ENCODE measurements around the gene TEX29. TPM values are rescaled to one million over a fixed set of nuclear protein-coding genes. Genes with fewer than 3 reads are reported as not detected.

Gene TEX29
- total RNA-seq, 3 donors from 2014 or later (not counting 1 experiment from before 2014, with no cell fraction given) = not detected

DNA sequence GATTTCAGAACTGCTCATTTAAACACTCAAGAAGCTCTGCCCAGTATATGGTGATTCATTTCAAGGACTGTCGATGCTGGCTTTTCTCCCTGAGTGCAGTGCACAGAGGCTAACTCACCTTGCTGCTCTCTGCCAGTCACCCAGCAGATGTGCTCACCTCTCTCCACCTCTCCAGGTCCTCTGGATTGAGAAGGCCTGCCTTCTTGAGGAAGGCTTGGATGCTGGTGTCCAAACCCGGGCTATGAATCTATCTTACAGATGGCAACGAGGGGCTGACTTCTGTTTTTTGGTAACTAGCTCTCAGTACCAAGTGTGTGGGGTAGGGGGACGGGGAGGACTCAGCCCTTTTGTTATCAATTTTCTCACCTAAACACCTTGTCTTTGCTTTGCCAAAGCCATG lies 47.6 kb downstream of the TEX29 start:
- Histone ChIP-seq H3K4me1 (ENCODE audit: control insufficient read depth, insufficient read depth, low read length) (no peaks in the 10 kb centered on the region), H3K9me3 (ENCODE audit: control insufficient read depth, insufficient read depth, low read length) (no peaks in the 10 kb centered on the region), H3K36me3 (ENCODE audit: control insufficient read depth, insufficient read depth, low read length) (no peaks in the 10 kb centered on the region), H3K4me3 (ENCODE audit: low read length) (no peak overlapping the region), H3K27ac (ENCODE audit: low read length) (no peak overlapping the region), H3K27me3 (ENCODE audit: control insufficient read depth, insufficient read depth, low read length) (no peaks in the 10 kb centered on the region)
- H3K36me3 Mint-ChIP-seq = no peaks in the 10 kb centered on the region
- intact Hi-C loops (cut with micrococcal nuclease) = no loop called here
- H3K4me3 Mint-ChIP-seq = no peak overlapping the region
- DNase-seq (no peak), ATAC-seq (no peak)
- 56% methylated on average over 3 of the region's 4 CpGs for WGBS (ENCODE audit: insufficient coverage)
- no peak for TF ChIP-seq CTCF (IDR thresholded peaks at IDR 0.05)
- peaks cover 0 to 7% of the 10 kb centered on the region in 2 donors for H3K27me3 Mint-ChIP-seq (ENCODE audit: low read depth in 2 of 2)
- no peaks in the 10 kb centered on the region for H3K4me1 Mint-ChIP-seq
- no peaks in the 10 kb centered on the region for H3K9me3 Mint-ChIP-seq
- H3K27ac Mint-ChIP-seq = no peak overlapping the region

DNA sequence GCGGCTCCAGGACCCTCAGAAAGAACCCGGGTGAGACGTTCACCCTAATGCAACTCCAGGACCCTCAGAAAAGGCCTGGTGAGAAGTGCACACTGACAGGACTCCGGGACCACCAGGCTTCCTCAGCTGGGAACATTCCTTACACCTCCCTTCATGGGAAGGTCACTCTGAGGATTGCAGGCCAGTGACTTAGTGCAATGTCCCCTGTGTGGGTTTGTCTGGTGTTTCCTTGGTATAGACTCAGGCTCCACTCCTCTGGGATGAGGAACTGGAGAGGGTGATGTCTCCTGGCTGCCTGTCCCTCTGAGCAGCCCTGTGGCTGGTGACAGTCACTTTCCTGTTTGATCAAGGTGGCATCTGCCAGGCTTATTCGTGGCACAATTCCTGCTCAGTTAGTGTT lies 49.7 kb downstream of the TEX29 start:
- Mint-ChIP-seq H3K9me3 (no peaks in the 10 kb centered on the region), H3K36me3 (no peaks in the 10 kb centered on the region), H3K27ac (no peak overlapping the region), H3K4me1 (no peaks in the 10 kb centered on the region), H3K27me3 (ENCODE audit: low read depth in 2 of 2) (peaks cover 8 to 9% of the 10 kb centered on the region in 2 donors), H3K4me3 (no peak overlapping the region)
- WGBS (ENCODE audit: insufficient coverage) = 92% methylated on average over 5 of the region's 5 CpGs
- H3K27ac ChIP-seq (ENCODE audit: low read length) = no peak overlapping the region
- no peaks in the 10 kb centered on the region for H3K36me3 ChIP-seq (ENCODE audit: control insufficient read depth, insufficient read depth, low read length)
- no peaks in the 10 kb centered on the region for H3K9me3 ChIP-seq (ENCODE audit: control insufficient read depth, insufficient read depth, low read length)
- no peaks in the 10 kb centered on the region for H3K27me3 ChIP-seq (ENCODE audit: control insufficient read depth, insufficient read depth, low read length)
- no peak for TF ChIP-seq CTCF (IDR thresholded peaks at IDR 0.05)
- H3K4me3 ChIP-seq (ENCODE audit: low read length) = no peak overlapping the region
- no peaks in the 10 kb centered on the region for H3K4me1 ChIP-seq (ENCODE audit: control insufficient read depth, insufficient read depth, low read length)
- DNase-seq (no peak), ATAC-seq (no peak)
- intact Hi-C loops (cut with micrococcal nuclease) = no loop called here

DNA sequence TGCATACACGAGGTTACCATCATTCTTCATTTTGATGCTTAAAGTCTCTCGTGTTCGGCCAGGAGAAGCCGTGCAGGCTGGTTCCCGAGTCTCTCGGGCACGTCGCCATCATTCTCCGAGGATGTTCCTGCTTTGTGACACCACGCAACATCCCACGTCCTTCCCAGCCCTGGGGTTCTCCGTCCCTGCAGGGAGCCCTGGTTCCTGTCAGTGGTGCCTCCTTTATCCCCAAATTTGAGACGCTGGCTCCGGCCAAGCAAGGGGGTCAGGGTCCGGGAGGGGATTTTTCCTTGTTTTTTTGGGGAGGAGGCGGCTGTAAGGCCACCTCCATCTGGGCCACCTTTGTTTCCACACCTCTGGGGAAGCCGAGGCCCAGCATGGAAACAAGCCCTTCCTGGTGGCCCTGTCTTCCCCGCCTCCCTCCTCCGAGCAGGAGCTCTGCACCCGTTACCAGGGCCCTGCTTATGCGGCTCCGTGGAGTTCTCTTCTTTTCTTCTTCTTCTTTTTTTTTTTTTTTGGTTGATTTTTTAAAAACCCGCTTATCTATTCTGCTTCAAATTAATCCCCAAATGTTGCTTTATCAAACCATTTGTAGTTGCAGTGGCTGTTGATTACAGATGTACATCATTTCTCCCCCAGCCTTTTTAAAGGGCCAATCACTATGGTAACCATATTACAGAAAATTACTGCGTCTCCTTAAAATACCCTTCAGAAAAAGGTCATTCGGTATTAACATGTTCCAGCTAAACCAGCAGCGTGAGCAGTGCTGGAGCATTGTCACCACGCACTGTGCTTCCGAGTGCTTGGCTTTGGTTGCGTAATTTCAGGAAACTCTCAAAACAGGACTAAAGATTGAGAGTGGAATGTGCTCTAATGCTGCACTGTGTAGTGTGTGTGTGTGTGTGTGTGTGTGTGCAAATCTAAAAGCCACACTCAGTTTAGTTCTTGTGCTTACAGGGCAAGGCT lies 50.4 kb downstream of the TEX29 start:
- no peaks in the 10 kb centered on the region for H3K36me3 Mint-ChIP-seq
- no peaks in the 10 kb centered on the region for H3K4me1 Mint-ChIP-seq
- DNase-seq = no peak
- intact Hi-C loops (cut with micrococcal nuclease) = no loop called here
- Histone ChIP-seq H3K36me3 (ENCODE audit: control insufficient read depth, insufficient read depth, low read length) (no peaks in the 10 kb centered on the region), H3K9me3 (ENCODE audit: control insufficient read depth, insufficient read depth, low read length) (no peaks in the 10 kb centered on the region), H3K4me1 (ENCODE audit: control insufficient read depth, insufficient read depth, low read length) (no peaks in the 10 kb centered on the region), H3K4me3 (ENCODE audit: low read length) (no peak overlapping the region), H3K27ac (ENCODE audit: low read length) (no peak overlapping the region), H3K27me3 (ENCODE audit: control insufficient read depth, insufficient read depth, low read length) (no peaks in the 10 kb centered on the region)
- TF ChIP-seq CTCF (IDR thresholded peaks at IDR 0.05) = no peak
- H3K27ac Mint-ChIP-seq = no peak overlapping the region
- WGBS (ENCODE audit: insufficient coverage) = 87% methylated on average over 28 of the region's 29 CpGs
- no peak overlapping the region for H3K4me3 Mint-ChIP-seq
- no peak for ATAC-seq
- H3K9me3 Mint-ChIP-seq = no peaks in the 10 kb centered on the region
- H3K27me3 Mint-ChIP-seq (ENCODE audit: low read depth in 2 of 2) = peaks cover 9 to 10% of the 10 kb centered on the region in 2 donors
